Endothelial cell of umbilical vein (primary cell): ENCODE results near the gene TSHZ3. TPM values are rescaled to one million over a fixed set of nuclear protein-coding genes. Genes with fewer than 3 reads are reported as not detected.

Experiments used
- BruUV-seq: library from RNA; stranded (reverse); fragments of 400-500 nt; replicated peaks from 2 replicates; lab custom pipeline; 2021; lab: Mats Ljungman, UMichigan
- CTCF ChIA-PET: fragments of 300-600, 350-600 bp; sonication (Branson Sonifier 250); formaldehyde crosslinking; loops from one replicate; lab custom pipeline; 2021; ENCODE audit warnings: antibody characterized with exemption, inconsistent platforms; lab: Charles Lee
- POLR2A ChIA-PET: fragments of 300-600, 350-600 bp; sonication (Branson Sonifier 250); formaldehyde crosslinking; loops from one replicate; lab custom pipeline; 2021; ENCODE audit warnings: antibody characterized with exemption, inconsistent platforms; lab: Charles Lee
- DNase-seq: peaks from one replicate; pipeline ENCODE4 v3.0.0-alpha.2; 2011; ENCODE audit warnings: low read depth, low spot score
- FAIRE-seq: peaks from 2 replicates; lab custom pipeline; 2011; peaks lifted over from hg19 to GRCh38; lab: Jason Lieb, UNC
- H2AFZ ChIP-seq: 2 replicates; pipeline ENCODE4 v1.6.0; 2012; ENCODE audit warnings: low read depth, low read length, control low read depth, inconsistent platforms
- H3K27ac ChIP-seq: 2 replicates; pipeline ENCODE4 v1.5.1; 2011; ENCODE audit warnings: low read depth, mild to moderate bottlenecking, control low read depth, low read length, moderate library complexity; ENCODE audit not compliant: insufficient read depth
- H3K27me3 ChIP-seq, 2 experiments: 2 replicates each; pipeline versions ENCODE4 v1.6.0 to v1.6.1; 2011; ENCODE audit warnings: low read length in 2 of 2, mixed read lengths in 1 of 2; ENCODE audit not compliant: control insufficient read depth in 2 of 2, insufficient read depth in 2 of 2
- H3K36me3 ChIP-seq, 2 experiments: 2 replicates in 1 of 2; 3 replicates in 1 of 2; pipeline ENCODE4 v1.5.1; 2011; ENCODE audit warnings: low read length in 2 of 2, mild to moderate bottlenecking in 1 of 2, moderate library complexity in 1 of 2; ENCODE audit not compliant: control insufficient read depth in 2 of 2, insufficient read depth in 2 of 2; ENCODE audit errors: extremely low read depth in 1 of 2
- H3K4me1 ChIP-seq: 3 replicates; pipeline ENCODE4 v1.5.1; 2011; ENCODE audit warnings: mild to moderate bottlenecking, low read length; ENCODE audit not compliant: control insufficient read depth, insufficient read depth; ENCODE audit errors: extremely low read depth
- H3K4me2 ChIP-seq: 2 replicates; pipeline ENCODE4 v1.6.1; 2011; ENCODE audit warnings: low read length, control low read depth, mixed read lengths; ENCODE audit not compliant: insufficient read depth
- H3K4me3 ChIP-seq, 3 experiments: fragments of 200-600 bp in 1 of 3; sonication (generic), shearing (Covaris generic) in 1 of 3; replicated peaks in 1 of 3; 2 replicates each; pipeline ENCODE4 v1.5.1; 2011 to 2016; ENCODE audit warnings: control low read depth in 3 of 3, low read length in 3 of 3, mild to moderate bottlenecking in 2 of 3, inconsistent platforms in 1 of 3, low read depth in 1 of 3, moderate library complexity in 1 of 3; ENCODE audit not compliant: insufficient read depth in 1 of 3
- H3K79me2 ChIP-seq: 2 replicates; pipeline ENCODE4 v1.6.0; 2012; ENCODE audit warnings: low read length, inconsistent platforms; ENCODE audit not compliant: control insufficient read depth, insufficient read depth
- H3K9ac ChIP-seq: replicated peaks from 2 replicates; pipeline ENCODE3; 2011; ENCODE audit warnings: low read length, control low read depth; ENCODE audit not compliant: insufficient read depth; ENCODE audit errors: extremely low read depth
- H3K9me1 ChIP-seq: replicated peaks from 3 replicates; pipeline ENCODE4 v1.6.0; 2011; ENCODE audit warnings: mild to moderate bottlenecking, low read length; ENCODE audit not compliant: control insufficient read depth, insufficient read depth; ENCODE audit errors: extremely low read depth
- H3K9me3 ChIP-seq: replicated peaks from 2 replicates; pipeline ENCODE4 v1.5.1; 2012; ENCODE audit warnings: low read length, inconsistent platforms; ENCODE audit not compliant: control insufficient read depth, insufficient read depth
- H4K20me1 ChIP-seq: replicated peaks from 2 replicates; pipeline ENCODE3; 2011; ENCODE audit warnings: mild to moderate bottlenecking, low read length; ENCODE audit not compliant: control insufficient read depth, insufficient read depth; ENCODE audit errors: extremely low read depth
- CTCF ChIP-seq, 2 donors: IDR thresholded peaks; 1 replicate in 1 of 2; 2 replicates in 1 of 2; pipeline ENCODE4 v1.5.1; 2011; ENCODE audit warnings: low read length in 2 of 2, mild to moderate bottlenecking in 2 of 2, moderate library complexity in 2 of 2, control low read depth in 1 of 2, inconsistent platforms in 1 of 2, low read depth in 1 of 2; ENCODE audit not compliant: insufficient read depth in 1 of 2; ENCODE audit errors: extremely low read depth in 1 of 2
- EZH2 ChIP-seq: IDR thresholded peaks from 2 replicates; pipeline ENCODE4 v1.6.1; 2012; ENCODE audit warnings: borderline replicate concordance, low read depth, mild to moderate bottlenecking, moderate library complexity, low read length, inconsistent platforms; ENCODE audit not compliant: severe bottlenecking
- FOS ChIP-seq: IDR thresholded peaks from 2 replicates; pipeline ENCODE4 v1.6.1; 2011; ENCODE audit warnings: mild to moderate bottlenecking, low read length, moderate library complexity, borderline replicate concordance; ENCODE audit not compliant: insufficient read depth
- GATA2 ChIP-seq: IDR thresholded peaks from 2 replicates; pipeline ENCODE4 v1.7.0; 2011; ENCODE audit warnings: low read depth, mild to moderate bottlenecking, moderate library complexity, mixed read lengths, low read length; ENCODE audit not compliant: insufficient read length, insufficient read depth
- JUN ChIP-seq: IDR thresholded peaks from 2 replicates; pipeline ENCODE4 v1.6.1; 2011; ENCODE audit warnings: borderline replicate concordance, low read depth; ENCODE audit not compliant: insufficient read length, insufficient read depth
- MAX ChIP-seq: IDR thresholded peaks from 2 replicates; pipeline ENCODE4 v1.6.1; 2011; ENCODE audit not compliant: insufficient read depth, insufficient read length
- MYC ChIP-seq: IDR thresholded peaks from one replicate; pipeline ENCODE4 v1.6.1; 2011; ENCODE audit warnings: mild to moderate bottlenecking, low read depth, low read length
- POLR2A ChIP-seq: IDR thresholded peaks from 2 replicates; pipeline ENCODE4 v1.6.1; 2012; ENCODE audit warnings: low read depth, mild to moderate bottlenecking, control low read depth, low read length
- POLR2AphosphoS5 ChIP-seq: IDR thresholded peaks from 2 replicates; pipeline ENCODE4 v1.6.1; 2012; ENCODE audit warnings: low read depth, mild to moderate bottlenecking, control low read depth, low read length, moderate library complexity; ENCODE audit not compliant: insufficient read depth
- dilution Hi-C: fragments of 300-500 bp; cut with MboI; formaldehyde crosslinking; loops from one replicate; pipeline ENCODE4 v1.15.0; 2019; ENCODE audit warnings: low sequenced_read_pairs; ENCODE audit not compliant: extremely low pct_ligation_motif_present
- intact Hi-C: fragments of 100-400 bp; cut with micrococcal nuclease; formaldehyde crosslinking; loops from one replicate; pipeline ENCODE4 v1.10.0; 2022
- polyA plus RNA-seq, 4 experiments: library from polyadenylated mRNA; depleted of rRNA in 3 of 4; stranded (reverse) in 3 of 4; unstranded in 1 of 4; fragments of >200 nt; gene quantifications; 2 replicates each; pipeline versions ENCODE4 v1.2.1 to v1.2.3, GENCODE V29; 2011 to 2012; ENCODE audit warnings: missing spikeins in 1 of 4
- total RNA-seq: library from RNA; stranded (reverse); gene quantifications from 2 replicates; pipeline ENCODE4 v1.2.3, GENCODE V29; 2021

The TSHZ3 gene
- total and polyA plus RNA-seq, 2 donors (not counting 3 experiments of a cell fraction or from before 2014, with no cell fraction given) = 1.2 to 6.2 TPM

- Histone ChIP-seq H3K9ac (no peak overlapping the region), H3K36me3 (no peaks in the 10 kb centered on the region), H3K4me3 (no peak overlapping the region), H3K79me2 (no peaks in the 10 kb centered on the region), H4K20me1 (no peaks in the 10 kb centered on the region), H3K9me1 (no peaks in the 10 kb centered on the region), H3K27me3 (no peaks in the 10 kb centered on the region), H3K27ac (no peak overlapping the region), H2AFZ (no peak overlapping the region), H3K4me1 (peaks cover 5% of the 10 kb centered on the region), H3K9me3 (no peaks in the 10 kb centered on the region), H3K4me2 (no peak overlapping the region)
- intact Hi-C loops = no loop called here
- ChIA-PET POLR2A (no interaction called here), CTCF (no interaction called here)
- BruUV-seq = no TSS peak
- DNase-seq = no peak
- TF ChIP-seq FOS (no peak), MYC (no peak), EZH2 (no peak), GATA2 (no peak), CTCF (IDR thresholded peaks at IDR 0.05; ENCODE audit: extremely low read depth in 1 of 2, insufficient read depth in 1 of 2, low read depth in 1 of 2, low read length in 2 of 2) (no peak), POLR2A (no peak), POLR2AphosphoS5 (no peak), MAX (no peak), JUN (no peak)
- dilution Hi-C loops = no loop called here
- FAIRE-seq = no peak
These were observed 35.1 kb downstream of the TSHZ3 start for GRCh38 chr19:31314156-31314555.
